GM12864 (cell line): ENCODE results near the gene MFAP3L.
"Not testable (repeated sequence)": the region's sequence is repeated elsewhere in the genome, so short reads cannot be mapped to it uniquely, and the experiment has no call there.

Experiments
- DNase-seq: peaks from one replicate; pipeline ENCODE4 v3.0.0-alpha.2; 2011; ENCODE audit warnings: low read depth
- H3K4me3 ChIP-seq: 2 replicates; pipeline ENCODE4 v1.5.1; 2011; ENCODE audit warnings: mild to moderate bottlenecking, low read depth, low read length, control low read depth
- TF ChIP-seq, protein P1 (sequence below): IDR thresholded peaks from 2 replicates; pipeline ENCODE4 v1.5.1; 2011; ENCODE audit warnings: low read depth, mild to moderate bottlenecking, moderate library complexity, low read length, control low read depth, inconsistent platforms; ENCODE audit errors: missing control alignments

Gene MFAP3L

DNA sequence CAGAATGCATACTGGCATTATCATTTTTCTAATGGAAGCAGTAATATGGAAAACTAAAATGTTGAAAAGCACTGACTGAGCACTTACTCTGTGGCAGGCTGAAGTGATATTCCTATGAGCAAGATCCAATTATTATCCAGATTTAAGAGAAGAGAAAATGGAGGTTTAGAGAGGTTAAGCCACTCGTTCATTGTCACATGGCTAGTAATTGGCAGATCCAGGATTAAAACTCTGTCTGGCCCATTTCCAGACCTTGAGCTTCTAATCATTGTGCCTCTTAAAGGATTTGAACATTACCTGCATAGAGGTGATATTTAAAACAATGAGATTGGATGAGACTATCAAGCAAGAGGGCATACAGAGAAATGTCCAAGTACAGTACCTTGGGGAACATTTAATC is 80.6 kb downstream of the MFAP3L start:
- no peak overlapping the region for H3K4me3 ChIP-seq
- TF ChIP-seq, protein P1, sequence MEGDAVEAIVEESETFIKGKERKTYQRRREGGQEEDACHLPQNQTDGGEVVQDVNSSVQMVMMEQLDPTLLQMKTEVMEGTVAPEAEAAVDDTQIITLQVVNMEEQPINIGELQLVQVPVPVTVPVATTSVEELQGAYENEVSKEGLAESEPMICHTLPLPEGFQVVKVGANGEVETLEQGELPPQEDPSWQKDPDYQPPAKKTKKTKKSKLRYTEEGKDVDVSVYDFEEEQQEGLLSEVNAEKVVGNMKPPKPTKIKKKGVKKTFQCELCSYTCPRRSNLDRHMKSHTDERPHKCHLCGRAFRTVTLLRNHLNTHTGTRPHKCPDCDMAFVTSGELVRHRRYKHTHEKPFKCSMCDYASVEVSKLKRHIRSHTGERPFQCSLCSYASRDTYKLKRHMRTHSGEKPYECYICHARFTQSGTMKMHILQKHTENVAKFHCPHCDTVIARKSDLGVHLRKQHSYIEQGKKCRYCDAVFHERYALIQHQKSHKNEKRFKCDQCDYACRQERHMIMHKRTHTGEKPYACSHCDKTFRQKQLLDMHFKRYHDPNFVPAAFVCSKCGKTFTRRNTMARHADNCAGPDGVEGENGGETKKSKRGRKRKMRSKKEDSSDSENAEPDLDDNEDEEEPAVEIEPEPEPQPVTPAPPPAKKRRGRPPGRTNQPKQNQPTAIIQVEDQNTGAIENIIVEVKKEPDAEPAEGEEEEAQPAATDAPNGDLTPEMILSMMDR = no peak
- DNase-seq = no peak

DNA sequence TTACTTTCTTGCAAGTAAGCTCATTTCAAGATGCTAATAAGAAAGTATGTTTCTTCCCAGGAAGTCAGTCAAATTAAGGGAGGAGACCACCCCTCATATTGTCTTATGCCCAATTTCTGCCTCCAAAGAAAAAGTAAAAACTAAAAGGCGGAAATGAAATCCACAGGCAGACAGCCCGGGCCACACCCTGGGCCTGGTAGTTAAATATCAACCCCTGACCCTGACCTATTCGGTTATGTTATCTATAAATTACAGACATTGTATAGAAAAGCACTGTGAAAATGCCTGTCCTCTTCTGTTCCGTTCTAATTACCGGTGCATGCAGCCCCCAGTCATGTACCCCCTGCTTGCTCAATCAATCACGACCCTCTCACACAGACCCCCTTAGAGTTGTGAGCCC is 82.6 kb downstream of the MFAP3L start:
- DNase-seq, H3K4me3 ChIP-seq: not testable (repeated sequence)

DNA sequence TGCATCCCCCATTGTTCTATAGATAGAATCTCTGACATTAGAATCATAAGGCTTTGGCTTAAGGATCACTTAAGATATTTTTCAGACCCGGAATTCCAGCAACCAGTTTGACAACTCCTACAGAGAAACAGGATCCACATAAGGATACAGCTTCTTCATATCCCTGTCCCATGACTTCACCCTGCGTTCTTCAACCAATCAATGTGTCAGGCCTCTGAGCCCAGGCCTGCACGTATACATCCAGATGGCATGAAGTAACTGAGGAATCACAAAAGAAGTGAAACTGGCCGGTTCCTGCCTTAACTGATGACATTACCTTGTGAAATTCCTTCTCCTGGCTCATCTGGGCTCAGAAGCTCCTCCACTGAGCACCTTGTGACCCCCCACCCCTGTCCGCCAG is 85.1 kb downstream of the MFAP3L start:
- no peak for DNase-seq
- no peak overlapping the region for H3K4me3 ChIP-seq
- TF ChIP-seq, protein P1 = no peak

DNA sequence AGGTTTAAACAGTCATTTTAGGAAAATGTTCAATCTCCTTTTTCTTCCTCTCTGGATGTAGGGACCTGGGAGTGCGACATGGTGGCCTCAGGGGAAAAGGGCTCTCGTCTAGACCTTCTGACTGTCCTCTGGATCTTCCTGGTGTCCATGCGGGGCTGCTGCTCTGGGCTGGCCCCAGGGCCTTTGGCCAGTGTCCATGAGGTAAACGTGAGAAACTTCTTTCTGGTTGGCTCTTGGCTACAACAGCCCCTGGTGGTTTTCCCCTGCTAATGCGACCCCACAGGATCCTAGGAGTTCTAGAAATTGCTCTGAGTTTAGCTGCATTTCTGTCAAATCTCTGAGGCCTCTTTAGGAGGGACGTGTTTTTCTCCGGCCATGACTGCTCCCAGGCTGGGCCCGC is 85.7 kb downstream of the MFAP3L start:
- H3K4me3 ChIP-seq = no peak overlapping the region
- no peak for DNase-seq
- TF ChIP-seq, protein P1 = no peak
